SU-DHL-6 (cell line): ENCODE measurements around the gene ZNF18.

ENCODE experiments used
- EZH2phosphoT487 ChIP-seq: fragments of 200-600 bp; sonication (generic), shearing (Covaris generic); conservative IDR thresholded peaks from 2 replicates; pipeline ENCODE4 v1.6.1; 2018; ENCODE audit warnings: mild to moderate bottlenecking, antibody characterized with exemption, low read length, moderate library complexity, mixed read lengths
- TF ChIP-seq, protein P1 (sequence below): fragments of 200-600 bp; sonication (generic); IDR thresholded peaks from one replicate; pipeline ENCODE4 v1.5.1; 2017; ENCODE audit warnings: antibody characterized with exemption, mild to moderate bottlenecking, low read length, moderate library complexity; ENCODE audit not compliant: insufficient read depth, poor library complexity, severe bottlenecking

GRCh38 chr17:11953924-11954323, 43.4 kb downstream of the ZNF18 start:
- TF ChIP-seq EZH2phosphoT487, result no peak
- TF ChIP-seq, protein P1, sequence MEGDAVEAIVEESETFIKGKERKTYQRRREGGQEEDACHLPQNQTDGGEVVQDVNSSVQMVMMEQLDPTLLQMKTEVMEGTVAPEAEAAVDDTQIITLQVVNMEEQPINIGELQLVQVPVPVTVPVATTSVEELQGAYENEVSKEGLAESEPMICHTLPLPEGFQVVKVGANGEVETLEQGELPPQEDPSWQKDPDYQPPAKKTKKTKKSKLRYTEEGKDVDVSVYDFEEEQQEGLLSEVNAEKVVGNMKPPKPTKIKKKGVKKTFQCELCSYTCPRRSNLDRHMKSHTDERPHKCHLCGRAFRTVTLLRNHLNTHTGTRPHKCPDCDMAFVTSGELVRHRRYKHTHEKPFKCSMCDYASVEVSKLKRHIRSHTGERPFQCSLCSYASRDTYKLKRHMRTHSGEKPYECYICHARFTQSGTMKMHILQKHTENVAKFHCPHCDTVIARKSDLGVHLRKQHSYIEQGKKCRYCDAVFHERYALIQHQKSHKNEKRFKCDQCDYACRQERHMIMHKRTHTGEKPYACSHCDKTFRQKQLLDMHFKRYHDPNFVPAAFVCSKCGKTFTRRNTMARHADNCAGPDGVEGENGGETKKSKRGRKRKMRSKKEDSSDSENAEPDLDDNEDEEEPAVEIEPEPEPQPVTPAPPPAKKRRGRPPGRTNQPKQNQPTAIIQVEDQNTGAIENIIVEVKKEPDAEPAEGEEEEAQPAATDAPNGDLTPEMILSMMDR, result no peak
